Testis (tissue), 2 donors: ENCODE measurements around the gene RXFP1.

Experiments
- CTCF ChIP-seq, 3 experiments: fragments of 450-650 bp in 2 of 3; fragments of 200-600 bp in 1 of 3; sonication (generic) in 1 of 3; IDR thresholded peaks; one replicate each; pipeline ENCODE4 v1.5.1; 2016 to 2019; ENCODE audit warnings: antibody characterized with exemption in 3 of 3, mild to moderate bottlenecking in 2 of 3, moderate library complexity in 1 of 3
- POLR2A ChIP-seq: fragments of 450-650 bp; IDR thresholded peaks from one replicate; pipeline ENCODE4 v1.6.1; 2017; ENCODE audit warnings: antibody characterized with exemption, mild to moderate bottlenecking, moderate library complexity

DNA sequence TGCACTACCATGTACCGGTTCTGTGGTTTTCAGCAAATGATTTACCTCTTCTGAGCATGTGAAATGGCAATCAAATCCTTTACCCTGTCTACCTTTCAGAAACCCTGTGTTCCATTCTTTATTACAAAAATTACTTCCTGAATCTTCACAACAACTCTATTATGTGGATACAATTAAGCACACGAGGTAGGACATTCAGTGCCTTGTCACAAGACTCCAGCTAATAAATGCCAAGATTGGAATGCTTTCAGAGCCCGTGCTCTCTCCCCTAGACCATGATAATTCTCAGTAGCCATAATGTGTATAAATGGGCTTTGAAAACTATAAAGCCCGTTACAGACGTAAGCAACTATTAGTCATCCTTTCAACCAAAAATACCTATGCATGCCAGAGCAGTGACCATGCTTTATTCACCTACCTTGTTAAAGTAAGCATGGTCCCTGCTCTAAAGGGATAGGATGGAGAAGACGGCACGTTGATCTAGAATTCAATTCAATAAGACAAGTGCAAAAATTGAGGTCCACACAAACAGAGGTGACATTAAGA, 2.4 kb downstream of the RXFP1 start:
- TF ChIP-seq CTCF (IDR thresholded peaks at IDR 0.05), result no peak
- no peak for TF ChIP-seq POLR2A
